Fibroblast of lung (primary cell): ENCODE data around the gene VIPR2. TPM values are rescaled to one million over a fixed set of nuclear protein-coding genes. Genes with fewer than 3 reads are reported as not detected.

Experiments
- DNase-seq, 2 donors: peaks; one replicate each; pipeline versions ENCODE4 v3.0.0 to v3.0.0-alpha.2; 2010; ENCODE audit warnings: low read depth in 2 of 2
- H2AFZ ChIP-seq: 2 replicates; pipeline ENCODE4 v1.5.1; 2012; ENCODE audit warnings: low read length, control low read depth, inconsistent platforms
- H3K27ac ChIP-seq: 2 replicates; pipeline ENCODE4 v1.5.1; 2011; ENCODE audit warnings: low read length, control low read depth; ENCODE audit not compliant: insufficient read depth
- H3K27me3 ChIP-seq: 2 replicates; pipeline ENCODE4 v1.5.1; 2011; ENCODE audit warnings: mild to moderate bottlenecking, low read length; ENCODE audit not compliant: control insufficient read depth, insufficient read depth
- H3K36me3 ChIP-seq: 2 replicates; pipeline ENCODE4 v1.5.1; 2011; ENCODE audit warnings: low read length; ENCODE audit not compliant: control insufficient read depth, insufficient read depth
- H3K4me1 ChIP-seq: 2 replicates; pipeline ENCODE4 v1.5.1; 2011; ENCODE audit warnings: low read length; ENCODE audit not compliant: control insufficient read depth, insufficient read depth; ENCODE audit errors: extremely low read depth
- H3K4me2 ChIP-seq: 2 replicates; pipeline ENCODE4 v1.5.1; 2011; ENCODE audit warnings: low read length, control low read depth; ENCODE audit not compliant: insufficient read depth; ENCODE audit errors: extremely low read depth
- H3K4me3 ChIP-seq, 4 experiments: fragments of 200-600 bp in 1 of 4; sonication (generic) in 1 of 4; replicated peaks in 1 of 4; 2 replicates each; pipeline ENCODE4 v1.5.1; 2011 to 2016; ENCODE audit warnings: low read length in 4 of 4, low read depth in 3 of 4, mild to moderate bottlenecking in 3 of 4, control low read depth in 2 of 4, inconsistent platforms in 1 of 4, mixed read lengths in 1 of 4; ENCODE audit not compliant: insufficient read depth in 1 of 4; ENCODE audit errors: control extremely low read depth in 1 of 4
- H3K79me2 ChIP-seq: 2 replicates; pipeline ENCODE4 v1.5.1; 2012; ENCODE audit warnings: mild to moderate bottlenecking, low read length, inconsistent platforms; ENCODE audit not compliant: control insufficient read depth, insufficient read depth
- H3K9ac ChIP-seq: 2 replicates; pipeline ENCODE4 v1.5.1; 2011; ENCODE audit warnings: mild to moderate bottlenecking, low read length, control low read depth; ENCODE audit not compliant: insufficient read depth
- H3K9me3 ChIP-seq: 2 replicates; pipeline ENCODE4 v1.5.1; 2012; ENCODE audit warnings: low read depth, low read length; ENCODE audit not compliant: control insufficient read depth, insufficient read depth
- H4K20me1 ChIP-seq: 2 replicates; pipeline ENCODE4 v1.5.1; 2011; ENCODE audit warnings: low read length; ENCODE audit not compliant: control insufficient read depth, insufficient read depth; ENCODE audit errors: extremely low read depth
- CTCF ChIP-seq, 2 donors: IDR thresholded peaks in 1 of 2; conservative IDR thresholded peaks in 1 of 2; 1 replicate in 1 of 2; 2 replicates in 1 of 2; pipeline ENCODE4 v1.5.1; 2011 to 2012; ENCODE audit warnings: low read length in 2 of 2, control low read depth in 1 of 2, inconsistent platforms in 1 of 2, low read depth in 1 of 2, mild to moderate bottlenecking in 1 of 2
- EZH2 ChIP-seq: IDR thresholded peaks from 2 replicates; pipeline ENCODE4 v1.5.1; 2012; ENCODE audit warnings: low read length, control low read depth, mild to moderate bottlenecking; ENCODE audit errors: missing control alignments
- polyA plus RNA-seq, 2 donors: library from polyadenylated mRNA; depleted of rRNA in 1 of 2; stranded (reverse) in 1 of 2; unstranded in 1 of 2; fragments of >200 nt; gene quantifications; 2 replicates each; pipeline ENCODE4 v1.2.1, GENCODE V29; 2011 to 2012; ENCODE audit warnings: missing spikeins in 1 of 2
- total RNA-seq: library from RNA; depleted of rRNA; stranded (reverse); fragments of >200 nt; gene quantifications from 2 replicates; pipeline ENCODE4 v1.2.1, GENCODE V29; 2014

The VIPR2 gene
- total and polyA plus RNA-seq, 2 donors (not counting 1 experiment from before 2014, with no cell fraction given), result not detected

GRCh38 chr7:158979635-158980351 lies 164.9 kb downstream of the VIPR2 start:
- Histone ChIP-seq H3K79me2 (no peaks in the 10 kb centered on the region), H2AFZ (no peak overlapping the region), H3K36me3 (no peaks in the 10 kb centered on the region), H3K4me3 (no peak overlapping the region), H3K4me2 (no peak overlapping the region), H3K9ac (no peak overlapping the region), H3K27ac (no peak overlapping the region), H3K4me1 (no peaks in the 10 kb centered on the region), H3K27me3 (no peaks in the 10 kb centered on the region), H3K9me3 (no peaks in the 10 kb centered on the region), H4K20me1 (no peaks in the 10 kb centered on the region)
- TF ChIP-seq CTCF (conservative IDR thresholded peaks at IDR 0.05 in 1 of 2, IDR thresholded peaks at IDR 0.05 in 1 of 2; ENCODE audit: low read depth in 1 of 2, low read length in 2 of 2), result no peak
- no peak for TF ChIP-seq EZH2
- no peak for DNase-seq

- Histone ChIP-seq H3K9ac (no peak overlapping the region), H2AFZ (no peak overlapping the region), H3K36me3 (no peaks in the 10 kb centered on the region), H3K4me3 (no peak overlapping the region), H3K4me1 (no peaks in the 10 kb centered on the region), H3K9me3 (no peaks in the 10 kb centered on the region), H4K20me1 (no peaks in the 10 kb centered on the region), H3K27ac (no peak overlapping the region), H3K79me2 (no peaks in the 10 kb centered on the region), H3K4me2 (no peak overlapping the region), H3K27me3 (no peaks in the 10 kb centered on the region)
- no peak for DNase-seq
- TF ChIP-seq CTCF (conservative IDR thresholded peaks at IDR 0.05 in 1 of 2, IDR thresholded peaks at IDR 0.05 in 1 of 2; ENCODE audit: low read depth in 1 of 2, low read length in 2 of 2), result no peak
- TF ChIP-seq EZH2, result no peak
Observed at GRCh38 chr7:158979023-158979529, 165.6 kb downstream of the VIPR2 start.
